NT2/D1 (cell line): ENCODE data around the gene BSND.

Experiments
- DNase-seq: peaks from one replicate; pipeline ENCODE4 v3.0.0-alpha.2; 2011; ENCODE audit warnings: low read depth, low spot score
- H3K27me3 ChIP-seq: 2 replicates; pipeline ENCODE4 v1.6.0; 2011; ENCODE audit warnings: mild to moderate bottlenecking; ENCODE audit not compliant: insufficient read length, insufficient read depth
- H3K36me3 ChIP-seq: 2 replicates; pipeline ENCODE4 v1.6.1; 2011; ENCODE audit warnings: mild to moderate bottlenecking, low read length, mixed read lengths; ENCODE audit not compliant: insufficient read depth, insufficient read length
- H3K4me1 ChIP-seq: 2 replicates; pipeline ENCODE4 v1.5.1; 2011; ENCODE audit not compliant: insufficient read depth, insufficient read length
- H3K4me3 ChIP-seq: 2 replicates; pipeline ENCODE4 v1.5.1; 2011; ENCODE audit warnings: low read depth; ENCODE audit not compliant: insufficient read length
- H3K9ac ChIP-seq: 2 replicates; pipeline ENCODE4 v1.6.0; 2011; ENCODE audit warnings: low read depth; ENCODE audit not compliant: insufficient read length
- H3K9me3 ChIP-seq: 2 replicates; pipeline ENCODE4 v1.5.1; 2011; ENCODE audit warnings: mild to moderate bottlenecking, low read length; ENCODE audit not compliant: insufficient read depth
- SUZ12 ChIP-seq: IDR thresholded peaks from 2 replicates; pipeline ENCODE4 v1.6.1; 2011; ENCODE audit not compliant: insufficient read length, insufficient read depth; ENCODE audit errors: extremely low read depth
- YY1 ChIP-seq: IDR thresholded peaks from 2 replicates; pipeline ENCODE4 v1.6.1; 2011; ENCODE audit not compliant: insufficient read length, insufficient read depth
- ZNF274 ChIP-seq: IDR thresholded peaks from 2 replicates; pipeline ENCODE4 v1.6.1; 2011; ENCODE audit warnings: mild to moderate bottlenecking, low read depth, low read length

Gene BSND

GRCh38 chr1:55046871-55047270 lies 48.1 kb downstream of the BSND start:
- H3K9me3 ChIP-seq, result no peaks in the 10 kb centered on the region
- TF ChIP-seq SUZ12, result no peak
- no peak for TF ChIP-seq ZNF274
- TF ChIP-seq YY1, result no peak
- peaks cover 14% of the 10 kb centered on the region for H3K36me3 ChIP-seq
- no peak overlapping the region for H3K9ac ChIP-seq
- H3K4me3 ChIP-seq, result no peak overlapping the region
- no peak for DNase-seq
- H3K4me1 ChIP-seq, result peaks cover 10% of the 10 kb centered on the region
- no peaks in the 10 kb centered on the region for H3K27me3 ChIP-seq

- peaks cover 14% of the 10 kb centered on the region for H3K36me3 ChIP-seq
- peaks cover 8% of the 10 kb centered on the region for H3K4me1 ChIP-seq
- no peak overlapping the region for H3K9ac ChIP-seq
- no peak for DNase-seq
- no peak overlapping the region for H3K4me3 ChIP-seq
- H3K9me3 ChIP-seq, result no peaks in the 10 kb centered on the region
- no peaks in the 10 kb centered on the region for H3K27me3 ChIP-seq
- no peak for TF ChIP-seq ZNF274
- no peak for TF ChIP-seq YY1
- TF ChIP-seq SUZ12, result no peak
Measured at GRCh38 chr1:55047611-55048010, 48.9 kb downstream of the BSND start.

GRCh38 chr1:55048453-55049270 lies 49.9 kb downstream of the BSND start:
- Histone ChIP-seq H3K4me1 (peaks cover 6% of the 10 kb centered on the region), H3K27me3 (no peaks in the 10 kb centered on the region), H3K9ac (no peak overlapping the region), H3K36me3 (peaks cover 14% of the 10 kb centered on the region), H3K9me3 (no peaks in the 10 kb centered on the region), H3K4me3 (no peak overlapping the region)
- no peak for TF ChIP-seq YY1
- no peak for DNase-seq

GRCh38 chr1:55049271-55049913 lies 50.7 kb downstream of the BSND start:
- peaks cover 13% of the 10 kb centered on the region for H3K36me3 ChIP-seq
- no peak for DNase-seq
- peaks cover 6% of the 10 kb centered on the region for H3K4me1 ChIP-seq
- no peak for TF ChIP-seq YY1
- no peak for TF ChIP-seq ZNF274
- TF ChIP-seq SUZ12, result no peak
- peak overlapping the region; percentile 4 for H3K9ac ChIP-seq
- no peak overlapping the region for H3K4me3 ChIP-seq
- no peaks in the 10 kb centered on the region for H3K27me3 ChIP-seq
- H3K9me3 ChIP-seq, result no peaks in the 10 kb centered on the region

GRCh38 chr1:55049914-55050278 lies 51.2 kb downstream of the BSND start:
- H3K27me3 ChIP-seq, result no peaks in the 10 kb centered on the region
- TF ChIP-seq ZNF274 (no peak), YY1 (no peak), SUZ12 (no peak)
- peaks cover 10% of the 10 kb centered on the region for H3K36me3 ChIP-seq
- no peak for DNase-seq
- peaks cover 6% of the 10 kb centered on the region for H3K4me1 ChIP-seq
- H3K9ac ChIP-seq, result no peak overlapping the region
- no peaks in the 10 kb centered on the region for H3K9me3 ChIP-seq
- H3K4me3 ChIP-seq, result no peak overlapping the region

- H3K4me3 ChIP-seq, result no peak overlapping the region
- H3K27me3 ChIP-seq, result no peaks in the 10 kb centered on the region
- no peak overlapping the region for H3K9ac ChIP-seq
- no peaks in the 10 kb centered on the region for H3K9me3 ChIP-seq
- H3K36me3 ChIP-seq, result peaks cover 10% of the 10 kb centered on the region
- no peak for TF ChIP-seq ZNF274
- no peak for DNase-seq
- peaks cover 6% of the 10 kb centered on the region for H3K4me1 ChIP-seq
Measured at GRCh38 chr1:55050283-55050682, 51.5 kb downstream of the BSND start.

GRCh38 chr1:55051169-55051568 lies 52.4 kb downstream of the BSND start:
- H3K27me3 ChIP-seq, result no peaks in the 10 kb centered on the region
- peaks cover 6% of the 10 kb centered on the region for H3K4me1 ChIP-seq
- no peak overlapping the region for H3K9ac ChIP-seq
- TF ChIP-seq SUZ12 (no peak), ZNF274 (no peak), YY1 (no peak)
- peaks cover 8% of the 10 kb centered on the region for H3K36me3 ChIP-seq
- DNase-seq, result no peak
- no peaks in the 10 kb centered on the region for H3K9me3 ChIP-seq
- H3K4me3 ChIP-seq, result no peak overlapping the region
